ENCODE results near the gene OGN.
"Not testable (repeated sequence)": the region's sequence is repeated elsewhere in the genome, so short reads cannot be mapped to it uniquely, and the experiment has no call there.

The OGN gene
- total RNA-seq, result 0.12 to 1.3 (median 0.27) reads per million in 4 donors

GRCh38 chr9:92404042-92404836 lies at the start of gene OGN:
Gene OGN, minus strand, starts transcription at chr9:92404578. Its CDS starts 1,171 bp downstream, at chr9:92403407.
- no peak for DNase-seq

GRCh38 chr9:92446536-92446935 lies 42.2 kb upstream of the OGN start:
- no peak for DNase-seq

- no peak for DNase-seq
Observed at GRCh38 chr9:92444841-92445240, 40.5 kb upstream of the OGN start.

GRCh38 chr9:92440751-92441046 lies 36.3 kb upstream of the OGN start:
- peak in 1 of 5 donors; percentile 75 for DNase-seq

- no peak for DNase-seq
Observed at GRCh38 chr9:92439921-92440750, 35.8 kb upstream of the OGN start.

- no peak for DNase-seq
Observed at GRCh38 chr9:92438900-92439526, 34.6 kb upstream of the OGN start.

GRCh38 chr9:92435263-92435662 lies 30.9 kb upstream of the OGN start:
- DNase-seq, result no peak

GRCh38 chr9:92432972-92433548 lies 28.7 kb upstream of the OGN start:
- no peak for DNase-seq

GRCh38 chr9:92432350-92432749 lies 28.0 kb upstream of the OGN start:
- DNase-seq, result no peak

- DNase-seq, result no peak
Observed at GRCh38 chr9:92429836-92430235, 25.5 kb upstream of the OGN start.

- DNase-seq, result no peak
Observed at GRCh38 chr9:92426501-92427145, 22.2 kb upstream of the OGN start.

- no peak for DNase-seq
Observed at GRCh38 chr9:92425474-92425873, 21.1 kb upstream of the OGN start.

GRCh38 chr9:92424340-92424739 lies 20.0 kb upstream of the OGN start, which contains the start of gene OMD:
Gene OMD, minus strand, starts transcription at chr9:92424471. Its CDS starts 6,913 bp downstream, at chr9:92417558.
- DNase-seq, result no peak

- no peak for DNase-seq
Observed at GRCh38 chr9:92423612-92424011, 19.2 kb upstream of the OGN start.

- no peak for DNase-seq
Observed at GRCh38 chr9:92422611-92423338, 18.4 kb upstream of the OGN start.

- no peak for DNase-seq
Observed at GRCh38 chr9:92414566-92414965, 10.2 kb upstream of the OGN start.

GRCh38 chr9:92411157-92411556 lies 6.8 kb upstream of the OGN start:
- DNase-seq, result not testable (repeated sequence)

- no peak for DNase-seq
Observed at GRCh38 chr9:92408747-92409478, 4.5 kb upstream of the OGN start.

- no peak for DNase-seq
Observed at GRCh38 chr9:92407818-92408217, 3.4 kb upstream of the OGN start.

GRCh38 chr9:92406477-92406876 lies 2.1 kb upstream of the OGN start:
- peak in 3 of 5 donors; percentile 2 to 68 (median 24) for DNase-seq

GRCh38 chr9:92405818-92406217 lies 1.4 kb upstream of the OGN start:
- no peak for DNase-seq

All from T-helper 1 cell (primary cell).